ENCODE results near the gene COL15A1. TPM values are rescaled to one million over a fixed set of nuclear protein-coding genes. Genes with fewer than 3 reads are reported as not detected.

COL15A1 gene
- total and polyA plus RNA-seq, 2 of the 8 experiments (the other 6 are each of a cell fraction or from before 2014, with no cell fraction given), result 0.12 to 0.15 TPM

- no peak overlapping the region for H2BK20ac ChIP-seq (ENCODE audit: low read length)
- no peak overlapping the region for H3K27ac ChIP-seq (ENCODE audit: low read depth, low read length)
- H3K4me1 ChIP-seq (replicated peaks in 1 of 4; ENCODE audit: control insufficient read depth in 3 of 4, insufficient read depth in 4 of 4, low read length in 3 of 4), result no peaks in the 10 kb centered on the region; a peak in 2 of 7 replicates
- H2AFZ ChIP-seq (ENCODE audit: low read length), result no peak overlapping the region
- no peak overlapping the region for H3K56ac ChIP-seq (replicated peaks; ENCODE audit: insufficient read length, low read depth, low read length)
- no peak overlapping the region for H3K4ac ChIP-seq (replicated peaks; ENCODE audit: insufficient read length, low read depth, low read length)
- H2BK12ac ChIP-seq (ENCODE audit: low read depth, low read length), result no peak overlapping the region
- no peaks in the 10 kb centered on the region for H4K20me1 ChIP-seq (replicated peaks in 1 of 2; ENCODE audit: control insufficient read depth in 1 of 2, insufficient read depth in 2 of 2, low read length in 2 of 2)
- H3K27me3 ChIP-seq (replicated peaks in 1 of 4; ENCODE audit: control insufficient read depth in 3 of 4, extremely low read depth in 1 of 4, insufficient read depth in 3 of 4, low read length in 3 of 4), result no peaks in the 10 kb centered on the region
- H4K5ac ChIP-seq (ENCODE audit: insufficient read length, low read depth, low read length), result no peak overlapping the region
- no peak overlapping the region for H3K4me2 ChIP-seq (ENCODE audit: insufficient read depth in 1 of 2, low read depth in 2 of 2, low read length in 2 of 2)
- ChIA-PET CTCF (ENCODE audit: partially characterized antibody) (interaction anchor here (0.6 to 1.2 kb wide), 2 partner anchors 13 to 14 kb away, joined by 4 read pairs; no protein-coding TSS in a partner anchor), POLR2A (ENCODE audit: partially characterized antibody) (no interaction called here)
- H4K8ac ChIP-seq (ENCODE audit: extremely low read depth, insufficient read depth, low read length), result no peak overlapping the region
- H4K91ac ChIP-seq (replicated peaks; ENCODE audit: insufficient read length, low read length), result no peak overlapping the region
- no peak overlapping the region for H3K23ac ChIP-seq (ENCODE audit: insufficient read length)
- H3K4me3 ChIP-seq (ENCODE audit: extremely low read depth in 1 of 4, insufficient read depth in 2 of 4, low read depth in 3 of 4, low read length in 4 of 4), result no peak overlapping the region
- no peaks in the 10 kb centered on the region for H3K36me3 ChIP-seq (ENCODE audit: control insufficient read depth in 2 of 4, insufficient read depth in 4 of 4, low read length in 3 of 4)
- H3K9me3 ChIP-seq (ENCODE audit: insufficient read depth in 2 of 2, low read depth in 1 of 2, low read length in 1 of 2), result no peaks in the 10 kb centered on the region
- H2AK5ac ChIP-seq (ENCODE audit: low read depth, low read length), result no peak overlapping the region
- no peak overlapping the region for H2BK120ac ChIP-seq (replicated peaks; ENCODE audit: low read depth, low read length)
- DNase-seq (ENCODE audit: low read depth in 1 of 2, low spot score in 2 of 2), result peak in 1 of 2 experiments; percentile 10
- no peak for FAIRE-seq
- no peak overlapping the region for H2BK5ac ChIP-seq (ENCODE audit: low read depth, low read length)
- H2BK15ac ChIP-seq (ENCODE audit: low read length), result no peak overlapping the region
- H3K14ac ChIP-seq (ENCODE audit: insufficient read length), result no peak overlapping the region
- H3K79me2 ChIP-seq (ENCODE audit: control insufficient read depth in 1 of 2, insufficient read depth in 2 of 2, low read length in 2 of 2), result no peaks in the 10 kb centered on the region
- no peaks in the 10 kb centered on the region for H3K23me2 ChIP-seq (ENCODE audit: low read depth, low read length)
- H3K79me1 ChIP-seq (ENCODE audit: low read depth, low read length), result no peaks in the 10 kb centered on the region
- 89% methylated on average over 5 of the region's 5 CpGs; no CpG with 5 or more reads in 1 of the 2 experiments for WGBS, 2 experiments (ENCODE audit: extremely low coverage in 1 of 2, insufficient coverage in 1 of 2, insufficient read length in 1 of 2, insufficient replicate concordance in 2 of 2, low coverage in 1 of 2, low lambda C conversion rate in 2 of 2, missing lambda C conversion rate in 1 of 2)
- no peak overlapping the region for H3K9ac ChIP-seq (replicated peaks in 1 of 4; ENCODE audit: extremely low read depth in 1 of 4, low read depth in 3 of 4, low read length in 3 of 4)
- H3K18ac ChIP-seq (ENCODE audit: extremely low read depth, low read length), result no peak overlapping the region
- TF ChIP-seq TAF1 (IDR thresholded peaks at IDR 0.05; ENCODE audit: low read depth, low read length) (no peak), ATF3 (IDR thresholded peaks at IDR 0.05; ENCODE audit: insufficient read depth, low read depth, low read length) (no peak), GTF2F1 (IDR thresholded peaks at IDR 0.05; ENCODE audit: borderline replicate concordance, low read depth, low read length) (no peak), HDAC6 (IDR thresholded peaks at IDR 0.05; ENCODE audit: low read depth, low read length) (no peak), KDM4A (IDR thresholded peaks at IDR 0.05; ENCODE audit: low read depth, low read length, severe bottlenecking) (no peak), RAD21 (IDR thresholded peaks at IDR 0.05 in 1 of 2, conservative IDR thresholded peaks at IDR 0.05 in 1 of 2; ENCODE audit: low read depth in 2 of 2, low read length in 2 of 2) (no peak), BACH1 (IDR thresholded peaks at IDR 0.05; ENCODE audit: low read length) (no peak), POLR2AphosphoS5 (IDR thresholded peaks at IDR 0.05; ENCODE audit: low read depth, low read length) (no peak), TAF7 (optimal IDR thresholded peaks at IDR 0.05; ENCODE audit: borderline replicate concordance, low read depth, low read length) (no peak), MAFK (IDR thresholded peaks at IDR 0.05; ENCODE audit: low read depth, low read length) (no peak), SP2 (IDR thresholded peaks at IDR 0.05; ENCODE audit: low read length) (no peak), TBP (IDR thresholded peaks at IDR 0.05; ENCODE audit: low read depth, low read length) (no peak), RXRA (IDR thresholded peaks at IDR 0.05; ENCODE audit: insufficient read depth, low read depth, low read length) (no peak), SUZ12 (IDR thresholded peaks at IDR 0.05; ENCODE audit: low read length) (no peak), TCF12 (IDR thresholded peaks at IDR 0.05; ENCODE audit: low read depth, low read length) (no peak)
These were observed 32.7 kb upstream of the COL15A1 start for GRCh38 chr9:98911042-98911441.

Data from H1 (cell line).